Transverse colon (tissue), 4 donors: ENCODE data around the gene TMBIM4.

ENCODE experiments used
- POLR2A ChIP-seq: fragments of 450-650 bp; IDR thresholded peaks from one replicate; pipeline ENCODE4 v1.6.1; 2016; ENCODE audit warnings: antibody characterized with exemption, mild to moderate bottlenecking, moderate library complexity
- POLR2AphosphoS5 ChIP-seq, 3 donors: sonication (generic); formaldehyde crosslinking; IDR thresholded peaks; one replicate each; pipeline ENCODE4 v1.6.1; 2016; ENCODE audit warnings: antibody characterized with exemption in 3 of 3
- TF ChIP-seq, protein P1 (sequence below), 5 experiments: fragments of 200-600 bp in 3 of 5; fragments of 450-650 bp in 2 of 5; sonication (generic) in 3 of 5; IDR thresholded peaks; 1 replicate in 2 of 5; 2 replicates in 3 of 5; pipeline ENCODE4 v1.5.1; 2016 to 2017; ENCODE audit warnings: antibody characterized with exemption in 5 of 5, inconsistent platforms in 3 of 5, mild to moderate bottlenecking in 2 of 5, moderate library complexity in 1 of 5

GRCh38 chr12:66132408-66132807 lies 37.4 kb downstream of the TMBIM4 start:
- no peak for TF ChIP-seq POLR2A
- TF ChIP-seq, protein P1, sequence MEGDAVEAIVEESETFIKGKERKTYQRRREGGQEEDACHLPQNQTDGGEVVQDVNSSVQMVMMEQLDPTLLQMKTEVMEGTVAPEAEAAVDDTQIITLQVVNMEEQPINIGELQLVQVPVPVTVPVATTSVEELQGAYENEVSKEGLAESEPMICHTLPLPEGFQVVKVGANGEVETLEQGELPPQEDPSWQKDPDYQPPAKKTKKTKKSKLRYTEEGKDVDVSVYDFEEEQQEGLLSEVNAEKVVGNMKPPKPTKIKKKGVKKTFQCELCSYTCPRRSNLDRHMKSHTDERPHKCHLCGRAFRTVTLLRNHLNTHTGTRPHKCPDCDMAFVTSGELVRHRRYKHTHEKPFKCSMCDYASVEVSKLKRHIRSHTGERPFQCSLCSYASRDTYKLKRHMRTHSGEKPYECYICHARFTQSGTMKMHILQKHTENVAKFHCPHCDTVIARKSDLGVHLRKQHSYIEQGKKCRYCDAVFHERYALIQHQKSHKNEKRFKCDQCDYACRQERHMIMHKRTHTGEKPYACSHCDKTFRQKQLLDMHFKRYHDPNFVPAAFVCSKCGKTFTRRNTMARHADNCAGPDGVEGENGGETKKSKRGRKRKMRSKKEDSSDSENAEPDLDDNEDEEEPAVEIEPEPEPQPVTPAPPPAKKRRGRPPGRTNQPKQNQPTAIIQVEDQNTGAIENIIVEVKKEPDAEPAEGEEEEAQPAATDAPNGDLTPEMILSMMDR (IDR thresholded peaks at IDR 0.05) = no peak
- no peak for TF ChIP-seq POLR2AphosphoS5 (IDR thresholded peaks at IDR 0.05)
